ENCODE measurements around the gene RGS3.
"Not testable (repeated sequence)": the region's sequence is repeated elsewhere in the genome, so short reads cannot be mapped to it uniquely, and the experiment has no call there.

Gene RGS3

GRCh38 chr9:113463418-113464285, at the start of gene RGS3:
TSS of gene RGS3 (plus strand) at chr9:113463727. CDS start at chr9:113463803, 76 bp downstream.
- DNase-seq: peak in 10 of 51 donors; percentile 3 to 49 (median 7)

- peak in 1 of 51 donors; percentile 6 for DNase-seq
These were observed 47.3 kb upstream of the RGS3 start for GRCh38 chr9:113416149-113416721.

GRCh38 chr9:113417370-113417769, 46.2 kb upstream of the RGS3 start:
- no peak for DNase-seq

GRCh38 chr9:113421726-113422125, 41.8 kb upstream of the RGS3 start:
- DNase-seq: no peak

GRCh38 chr9:113425072-113425471, 38.5 kb upstream of the RGS3 start:
- no peak for DNase-seq

- no peak for DNase-seq
These were observed 36.8 kb upstream of the RGS3 start for GRCh38 chr9:113426701-113427100.

GRCh38 chr9:113427629-113428028, 35.9 kb upstream of the RGS3 start:
- DNase-seq: no peak

- DNase-seq: no peak
These were observed 35.4 kb upstream of the RGS3 start for GRCh38 chr9:113428062-113428615.

GRCh38 chr9:113431191-113431590, 32.3 kb upstream of the RGS3 start:
- DNase-seq: no peak

- DNase-seq: no peak
These were observed 26.6 kb upstream of the RGS3 start for GRCh38 chr9:113436728-113437515.

GRCh38 chr9:113437716-113438115, 25.8 kb upstream of the RGS3 start:
- not testable (repeated sequence) for DNase-seq

- no peak for DNase-seq
These were observed 18.8 kb upstream of the RGS3 start for GRCh38 chr9:113444736-113445135.

GRCh38 chr9:113446323-113446740, 17.2 kb upstream of the RGS3 start:
- peak in 4 of 51 donors; percentile 0 to 58 (median 6) for DNase-seq

GRCh38 chr9:113449376-113449775, 14.2 kb upstream of the RGS3 start:
- no peak for DNase-seq

- DNase-seq: no peak
These were observed 11.4 kb upstream of the RGS3 start for GRCh38 chr9:113452113-113452605.

- DNase-seq: peak in 2 of 51 donors; percentile 3 to 7
These were observed 8.4 kb upstream of the RGS3 start for GRCh38 chr9:113454914-113455761.

- DNase-seq: no peak
These were observed 7.3 kb upstream of the RGS3 start for GRCh38 chr9:113456235-113456634.

GRCh38 chr9:113461285-113461684, 2.2 kb upstream of the RGS3 start:
- DNase-seq: no peak

GRCh38 chr9:113461943-113462342, 1.6 kb upstream of the RGS3 start:
- DNase-seq: no peak

GRCh38 chr9:113462781-113463286, 693 bp upstream of the RGS3 start:
- DNase-seq: no peak

All from hypothalamus (tissue), 51 donors.